Activated CD8-positive, alpha-beta memory T cell treated with anti-CD3 and anti-CD28 coated beads, Interleukin-2, amount 50 U/mL, for 48 hours (primary cell): ENCODE results near the gene RBM11.
A peak's percentile ranks its signal among the peaks of the same experiment; 100 is the strongest.

Experiments
- DNase-seq: peaks from one replicate; pipeline ENCODE4 v3.0.0-alpha.2; 2020

Gene RBM11

GRCh38 chr21:14271053-14271452, 55.1 kb downstream of the RBM11 start:
- no peak for DNase-seq

DNA sequence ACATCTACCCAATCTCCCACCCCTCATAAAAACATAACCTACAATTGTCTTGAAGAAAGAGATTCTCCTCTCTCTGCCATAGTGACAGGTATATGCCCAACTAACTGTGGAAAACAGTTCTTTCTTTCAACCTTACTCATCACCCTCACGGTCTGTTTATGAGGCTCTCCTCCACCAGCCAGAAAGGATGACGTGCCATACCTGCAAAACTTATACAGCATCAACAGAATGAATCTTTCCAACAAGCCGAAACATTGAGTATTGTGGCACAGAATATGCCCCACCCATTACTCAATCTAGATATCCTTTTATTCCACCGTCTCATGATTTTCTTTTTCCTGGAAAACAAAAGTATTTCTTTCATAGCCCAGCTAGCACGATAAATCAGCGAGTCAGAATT, 55.7 kb downstream of the RBM11 start:
- no peak for DNase-seq

GRCh38 chr21:14273736-14274538, 58.0 kb downstream of the RBM11 start:
- peak; percentile 49 for DNase-seq

GRCh38 chr21:14275702-14276205, 59.8 kb downstream of the RBM11 start:
- no peak for DNase-seq
